GM23338 (cell line): Measurements from ENCODE around the gene ATR.

Source experiments
- CREB1 ChIP-seq: fragments of 250-450 bp; sonication (Bioruptor Pico); IDR thresholded peaks from 2 replicates; pipeline ENCODE4 v1.5.0; 2020; ENCODE audit warnings: low read depth, mild to moderate bottlenecking, moderate library complexity
- EZH2 ChIP-seq: fragments of 200-600 bp; sonication (generic); IDR thresholded peaks from one replicate; pipeline ENCODE4 v1.8.0; 2017; ENCODE audit warnings: antibody characterized with exemption, mild to moderate bottlenecking, low read depth; ENCODE audit not compliant: unreplicated experiment
- EZH2phosphoT487 ChIP-seq: fragments of 200-600 bp; sonication (generic); IDR thresholded peaks from one replicate; pipeline ENCODE4 v1.8.1; 2018; ENCODE audit warnings: antibody characterized with exemption; ENCODE audit not compliant: unreplicated experiment
- JUNB ChIP-seq: IDR thresholded peaks from one replicate; pipeline ENCODE4 v1.6.1; 2016; ENCODE audit warnings: antibody characterized with exemption; ENCODE audit not compliant: unreplicated experiment
- NANOG ChIP-seq: IDR thresholded peaks from 2 replicates; pipeline ENCODE4 v1.6.1; 2016; ENCODE audit warnings: antibody characterized with exemption, borderline replicate concordance
- POLR2AphosphoS5 ChIP-seq: IDR thresholded peaks from 2 replicates; pipeline ENCODE4 v1.6.1; 2016; ENCODE audit warnings: antibody characterized with exemption, low read depth
- ZNF114 ChIP-seq: fragments of 250-450 bp; sonication (Bioruptor Pico); IDR thresholded peaks from 2 replicates; pipeline ENCODE4 v1.5.0; 2020; ENCODE audit warnings: mild to moderate bottlenecking, moderate library complexity
- ZNF331 ChIP-seq: fragments of 250-450 bp; sonication (Bioruptor Pico); IDR thresholded peaks from 2 replicates; pipeline ENCODE4 v1.5.0; 2020; ENCODE audit warnings: low read depth, mild to moderate bottlenecking, moderate library complexity
- TF ChIP-seq, protein P1 (sequence below), 2 experiments: fragments of 200-600 bp in 1 of 2; sonication (generic) in 1 of 2; conservative IDR thresholded peaks; 2 replicates each; pipeline versions ENCODE4 v1.5.1 to v1.6.1; 2016 to 2017; ENCODE audit warnings: antibody characterized with exemption in 2 of 2, low read depth in 2 of 2, mild to moderate bottlenecking in 2 of 2, moderate library complexity in 1 of 2
- TF ChIP-seq, protein P2 (sequence below): IDR thresholded peaks from one replicate; pipeline ENCODE4 v1.6.1; 2018; ENCODE audit warnings: antibody characterized with exemption; ENCODE audit not compliant: unreplicated experiment
- TF ChIP-seq, protein P3 (sequence below): IDR thresholded peaks from 2 replicates; pipeline ENCODE4 v1.6.1; 2016; ENCODE audit warnings: antibody characterized with exemption

DNA sequence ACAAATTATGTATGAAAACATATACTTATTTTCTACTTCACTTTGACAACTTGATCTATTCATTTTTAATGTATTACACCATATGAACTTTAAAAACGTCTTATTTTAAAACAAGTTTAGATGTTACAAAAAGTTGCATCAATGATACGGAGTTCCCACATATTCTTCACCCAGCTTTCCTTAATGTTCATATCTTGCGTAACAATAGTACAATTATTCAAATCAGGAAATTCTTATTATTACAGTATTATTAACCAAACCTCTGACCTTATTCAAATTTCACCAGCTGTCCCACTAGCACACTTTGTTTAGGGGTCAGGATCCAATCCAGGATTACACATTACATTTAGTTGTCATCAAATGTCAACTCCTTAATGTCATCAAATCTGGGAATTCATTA, 117.8 kb downstream of the ATR start:
- TF ChIP-seq POLR2AphosphoS5 (no peak), CREB1 (CRISPR knock-in tag) (no peak), EZH2 (no peak), EZH2phosphoT487 (no peak), ZNF331 (CRISPR knock-in tag) (no peak), JUNB (no peak), NANOG (no peak), ZNF114 (CRISPR knock-in tag) (no peak)
- TF ChIP-seq, protein P1, sequence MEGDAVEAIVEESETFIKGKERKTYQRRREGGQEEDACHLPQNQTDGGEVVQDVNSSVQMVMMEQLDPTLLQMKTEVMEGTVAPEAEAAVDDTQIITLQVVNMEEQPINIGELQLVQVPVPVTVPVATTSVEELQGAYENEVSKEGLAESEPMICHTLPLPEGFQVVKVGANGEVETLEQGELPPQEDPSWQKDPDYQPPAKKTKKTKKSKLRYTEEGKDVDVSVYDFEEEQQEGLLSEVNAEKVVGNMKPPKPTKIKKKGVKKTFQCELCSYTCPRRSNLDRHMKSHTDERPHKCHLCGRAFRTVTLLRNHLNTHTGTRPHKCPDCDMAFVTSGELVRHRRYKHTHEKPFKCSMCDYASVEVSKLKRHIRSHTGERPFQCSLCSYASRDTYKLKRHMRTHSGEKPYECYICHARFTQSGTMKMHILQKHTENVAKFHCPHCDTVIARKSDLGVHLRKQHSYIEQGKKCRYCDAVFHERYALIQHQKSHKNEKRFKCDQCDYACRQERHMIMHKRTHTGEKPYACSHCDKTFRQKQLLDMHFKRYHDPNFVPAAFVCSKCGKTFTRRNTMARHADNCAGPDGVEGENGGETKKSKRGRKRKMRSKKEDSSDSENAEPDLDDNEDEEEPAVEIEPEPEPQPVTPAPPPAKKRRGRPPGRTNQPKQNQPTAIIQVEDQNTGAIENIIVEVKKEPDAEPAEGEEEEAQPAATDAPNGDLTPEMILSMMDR (conservative IDR thresholded peaks at IDR 0.05; ENCODE audit: low read depth in 2 of 2), result no peak
- TF ChIP-seq, protein P2, sequence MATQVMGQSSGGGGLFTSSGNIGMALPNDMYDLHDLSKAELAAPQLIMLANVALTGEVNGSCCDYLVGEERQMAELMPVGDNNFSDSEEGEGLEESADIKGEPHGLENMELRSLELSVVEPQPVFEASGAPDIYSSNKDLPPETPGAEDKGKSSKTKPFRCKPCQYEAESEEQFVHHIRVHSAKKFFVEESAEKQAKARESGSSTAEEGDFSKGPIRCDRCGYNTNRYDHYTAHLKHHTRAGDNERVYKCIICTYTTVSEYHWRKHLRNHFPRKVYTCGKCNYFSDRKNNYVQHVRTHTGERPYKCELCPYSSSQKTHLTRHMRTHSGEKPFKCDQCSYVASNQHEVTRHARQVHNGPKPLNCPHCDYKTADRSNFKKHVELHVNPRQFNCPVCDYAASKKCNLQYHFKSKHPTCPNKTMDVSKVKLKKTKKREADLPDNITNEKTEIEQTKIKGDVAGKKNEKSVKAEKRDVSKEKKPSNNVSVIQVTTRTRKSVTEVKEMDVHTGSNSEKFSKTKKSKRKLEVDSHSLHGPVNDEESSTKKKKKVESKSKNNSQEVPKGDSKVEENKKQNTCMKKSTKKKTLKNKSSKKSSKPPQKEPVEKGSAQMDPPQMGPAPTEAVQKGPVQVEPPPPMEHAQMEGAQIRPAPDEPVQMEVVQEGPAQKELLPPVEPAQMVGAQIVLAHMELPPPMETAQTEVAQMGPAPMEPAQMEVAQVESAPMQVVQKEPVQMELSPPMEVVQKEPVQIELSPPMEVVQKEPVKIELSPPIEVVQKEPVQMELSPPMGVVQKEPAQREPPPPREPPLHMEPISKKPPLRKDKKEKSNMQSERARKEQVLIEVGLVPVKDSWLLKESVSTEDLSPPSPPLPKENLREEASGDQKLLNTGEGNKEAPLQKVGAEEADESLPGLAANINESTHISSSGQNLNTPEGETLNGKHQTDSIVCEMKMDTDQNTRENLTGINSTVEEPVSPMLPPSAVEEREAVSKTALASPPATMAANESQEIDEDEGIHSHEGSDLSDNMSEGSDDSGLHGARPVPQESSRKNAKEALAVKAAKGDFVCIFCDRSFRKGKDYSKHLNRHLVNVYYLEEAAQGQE, result no peak
- TF ChIP-seq, protein P3, sequence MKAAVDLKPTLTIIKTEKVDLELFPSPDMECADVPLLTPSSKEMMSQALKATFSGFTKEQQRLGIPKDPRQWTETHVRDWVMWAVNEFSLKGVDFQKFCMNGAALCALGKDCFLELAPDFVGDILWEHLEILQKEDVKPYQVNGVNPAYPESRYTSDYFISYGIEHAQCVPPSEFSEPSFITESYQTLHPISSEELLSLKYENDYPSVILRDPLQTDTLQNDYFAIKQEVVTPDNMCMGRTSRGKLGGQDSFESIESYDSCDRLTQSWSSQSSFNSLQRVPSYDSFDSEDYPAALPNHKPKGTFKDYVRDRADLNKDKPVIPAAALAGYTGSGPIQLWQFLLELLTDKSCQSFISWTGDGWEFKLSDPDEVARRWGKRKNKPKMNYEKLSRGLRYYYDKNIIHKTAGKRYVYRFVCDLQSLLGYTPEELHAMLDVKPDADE, result no peak
